PFSK-1 (cell line): ENCODE results near the gene ZNF343.
A peak's percentile ranks its signal among the peaks of the same experiment; 100 is the strongest.

ENCODE experiments used
- FOXP2 ChIP-seq: optimal IDR thresholded peaks from 2 replicates; pipeline ENCODE3; 2011; ENCODE audit warnings: borderline replicate concordance, control low read depth, inconsistent platforms; ENCODE audit not compliant: insufficient read depth; ENCODE audit errors: extremely low read length, extremely low read depth
- POLR2AphosphoS5 ChIP-seq: IDR thresholded peaks from 2 replicates; pipeline ENCODE4 v1.6.1; 2012; ENCODE audit warnings: low read depth, mild to moderate bottlenecking, control low read depth, low read length, moderate library complexity
- REST ChIP-seq, 2 experiments: IDR thresholded peaks; 2 replicates each; pipeline versions ENCODE4 v1.6.1 to v1.8.0; 2011 to 2012; ENCODE audit warnings: low read depth in 2 of 2, low read length in 2 of 2, control low read depth in 1 of 2, inconsistent platforms in 1 of 2, mild to moderate bottlenecking in 1 of 2, moderate library complexity in 1 of 2; ENCODE audit not compliant: insufficient read depth in 1 of 2
- SIN3A ChIP-seq: IDR thresholded peaks from 2 replicates; pipeline ENCODE4 v1.6.1; 2012; ENCODE audit warnings: mild to moderate bottlenecking, low read length, moderate library complexity, borderline replicate concordance; ENCODE audit not compliant: insufficient read depth
- TAF1 ChIP-seq: IDR thresholded peaks from 2 replicates; pipeline ENCODE4 v1.6.1; 2012; ENCODE audit warnings: low read length, control low read depth, borderline replicate concordance; ENCODE audit not compliant: insufficient read depth

ZNF343 gene

GRCh38 chr20:2528671-2529271 is 20.1 kb upstream of the ZNF343 start:
- TF ChIP-seq REST (IDR thresholded peaks at IDR 0.05; ENCODE audit: insufficient read depth in 1 of 2, low read depth in 2 of 2, low read length in 2 of 2) (no peak), FOXP2 (no peak), POLR2AphosphoS5 (no peak), TAF1 (no peak), SIN3A (no peak)

- TF ChIP-seq TAF1 (no peak), POLR2AphosphoS5 (no peak), REST (IDR thresholded peaks at IDR 0.05; ENCODE audit: insufficient read depth in 1 of 2, low read depth in 2 of 2, low read length in 2 of 2) (no peak)
Observed at GRCh38 chr20:2527762-2528161, 19.0 kb upstream of the ZNF343 start.

- TF ChIP-seq SIN3A (no peak), FOXP2 (peak; percentile 2), POLR2AphosphoS5 (no peak), REST (IDR thresholded peaks at IDR 0.05; ENCODE audit: insufficient read depth in 1 of 2, low read depth in 2 of 2, low read length in 2 of 2) (no peak)
Observed at GRCh38 chr20:2524709-2525506, 16.2 kb upstream of the ZNF343 start.

- TF ChIP-seq FOXP2 (peak; percentile 14), POLR2AphosphoS5 (peak; percentile 63; the same call in 1 of the 2 replicates), REST (IDR thresholded peaks at IDR 0.05; ENCODE audit: insufficient read depth in 1 of 2, low read depth in 2 of 2, low read length in 2 of 2) (no peak; a peak in 1 of 4 replicates)
Observed at GRCh38 chr20:2523919-2524708, 15.4 kb upstream of the ZNF343 start.
